Nephron progenitor cell (in vitro differentiated cells): Measurements from ENCODE around the gene GLIS1.
A peak's percentile ranks its signal among the peaks of the same experiment; 100 is the strongest.

Source experiments
- DNase-seq: peaks from one replicate; pipeline ENCODE4 v3.0.0; 2021
- H3K27ac Mint-ChIP-seq: 2 replicates; pipeline ENCODE4 v1.8.0; 2021; ENCODE audit warnings: mild to moderate bottlenecking, moderate library complexity, mixed read lengths
- H3K27me3 Mint-ChIP-seq: 2 replicates; pipeline ENCODE4 v1.8.0; 2021; ENCODE audit warnings: mild to moderate bottlenecking, low read depth, mixed read lengths; ENCODE audit not compliant: poor library complexity
- H3K36me3 Mint-ChIP-seq: 2 replicates; pipeline ENCODE4 v1.8.0; 2021; ENCODE audit warnings: low read depth, mixed read lengths
- H3K4me1 Mint-ChIP-seq: 2 replicates; pipeline ENCODE4 v1.8.0; 2021; ENCODE audit warnings: mixed read lengths
- H3K4me3 Mint-ChIP-seq: 2 replicates; pipeline ENCODE4 v1.8.0; 2021; ENCODE audit warnings: mild to moderate bottlenecking, moderate library complexity, mixed read lengths
- H3K9me3 Mint-ChIP-seq: 2 replicates; pipeline ENCODE4 v1.8.0; 2021; ENCODE audit warnings: mild to moderate bottlenecking, moderate library complexity, mixed read lengths
- CTCF ChIP-seq: fragments of 200-600 bp; sonication (generic); IDR thresholded peaks from 2 replicates; pipeline ENCODE4 v1.5.0; 2021; ENCODE audit warnings: antibody characterized with exemption

GLIS1 gene

DNA sequence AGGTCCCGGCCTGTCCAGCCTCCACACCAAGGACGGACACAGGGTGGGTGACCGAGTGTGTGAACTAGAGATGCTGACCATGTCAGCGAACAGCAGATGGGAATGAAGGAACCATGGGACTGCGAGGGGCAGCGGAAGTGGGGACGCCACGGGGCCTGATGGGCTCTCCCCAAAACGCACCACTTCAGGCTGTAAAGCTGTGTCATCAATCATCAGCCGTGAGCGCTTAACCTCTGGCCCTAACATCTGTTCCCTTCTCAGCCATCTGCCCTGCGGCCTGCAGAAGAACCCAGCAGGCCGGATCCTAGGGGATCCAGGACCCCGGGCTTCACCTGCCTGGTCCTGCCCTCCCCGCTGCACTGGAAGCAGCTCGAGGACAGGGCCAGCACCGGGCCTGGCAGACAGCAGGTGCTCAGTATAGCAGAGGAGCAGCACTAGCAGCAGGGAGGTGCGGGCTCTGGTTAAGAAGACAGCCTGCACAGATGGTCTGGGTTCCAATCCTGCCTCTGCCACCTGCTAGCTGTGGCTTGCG lies 221.1 kb downstream of the GLIS1 start:
- H3K27ac Mint-ChIP-seq = peak overlapping the region; percentile 42
- H3K36me3 Mint-ChIP-seq = no peaks in the 10 kb centered on the region
- H3K4me1 Mint-ChIP-seq = peaks cover 53% of the 10 kb centered on the region
- peaks cover 7% of the 10 kb centered on the region for H3K27me3 Mint-ChIP-seq
- no peaks in the 10 kb centered on the region for H3K9me3 Mint-ChIP-seq
- no peak overlapping the region for H3K4me3 Mint-ChIP-seq
- peak; percentile 35 for DNase-seq
- TF ChIP-seq CTCF = no peak

GRCh38 chr1:53517109-53517508 lies 221.9 kb downstream of the GLIS1 start:
- Mint-ChIP-seq H3K9me3 (no peaks in the 10 kb centered on the region), H3K27me3 (peaks cover 9% of the 10 kb centered on the region), H3K27ac (peak overlapping the region; percentile 84), H3K4me3 (no peak overlapping the region), H3K36me3 (no peaks in the 10 kb centered on the region), H3K4me1 (peaks cover 61% of the 10 kb centered on the region)
- no peak for TF ChIP-seq CTCF
- no peak for DNase-seq

GRCh38 chr1:53516181-53516580 lies 222.8 kb downstream of the GLIS1 start:
- TF ChIP-seq CTCF = no peak
- no peak overlapping the region for H3K27ac Mint-ChIP-seq

DNA sequence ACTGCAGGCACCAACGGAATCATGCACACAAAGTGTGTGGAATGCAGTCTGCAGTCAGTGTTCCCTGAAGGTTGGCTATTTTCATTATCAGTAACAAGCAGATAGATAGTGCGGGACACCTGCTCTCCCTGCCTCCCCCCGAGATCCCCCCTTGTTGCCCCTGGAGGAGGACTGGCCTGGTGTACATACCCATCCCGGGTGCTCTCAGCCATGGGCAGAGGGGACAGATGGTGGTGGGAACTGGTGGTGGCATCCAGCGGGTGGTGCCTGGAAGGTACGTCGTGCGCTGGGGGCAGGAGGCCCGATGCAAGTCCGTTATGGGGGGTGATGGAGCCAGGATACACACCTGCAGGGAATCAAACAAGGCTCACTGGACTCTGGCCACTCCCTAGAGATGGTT lies 224.5 kb downstream of the GLIS1 start:
- Mint-ChIP-seq H3K36me3 (no peaks in the 10 kb centered on the region), H3K4me3 (no peak overlapping the region), H3K4me1 (peaks cover 78% of the 10 kb centered on the region), H3K27ac (peak overlapping the region; percentile 15), H3K9me3 (no peaks in the 10 kb centered on the region), H3K27me3 (peaks cover 3% of the 10 kb centered on the region)
- TF ChIP-seq CTCF = no peak
- no peak for DNase-seq

More at GRCh38 chr1:53516181-53516580, 222.8 kb downstream of the GLIS1 start:
- Mint-ChIP-seq H3K36me3 (no peaks in the 10 kb centered on the region), H3K4me1 (peaks cover 71% of the 10 kb centered on the region), H3K27me3 (peaks cover 9% of the 10 kb centered on the region), H3K9me3 (no peaks in the 10 kb centered on the region), H3K4me3 (no peak overlapping the region)
- no peak for DNase-seq

GRCh38 chr1:53513846-53514245 lies 225.1 kb downstream of the GLIS1 start:
- Mint-ChIP-seq H3K4me1 (peaks cover 77% of the 10 kb centered on the region), H3K9me3 (no peaks in the 10 kb centered on the region), H3K27me3 (peaks cover 3% of the 10 kb centered on the region), H3K27ac (no peak overlapping the region), H3K36me3 (no peaks in the 10 kb centered on the region), H3K4me3 (no peak overlapping the region)
- no peak for DNase-seq
- TF ChIP-seq CTCF = no peak
